PFSK-1 (cell line): Measurements from ENCODE around the gene IKBKG. TPM values are rescaled to one million over a fixed set of nuclear protein-coding genes. Genes with fewer than 3 reads are reported as not detected.
A peak's percentile ranks its signal among the peaks of the same experiment; 100 is the strongest.

Experiments used
- FOXP2 ChIP-seq: optimal IDR thresholded peaks from 2 replicates; pipeline ENCODE3; 2011; ENCODE audit warnings: borderline replicate concordance, control low read depth, inconsistent platforms; ENCODE audit not compliant: insufficient read depth; ENCODE audit errors: extremely low read length, extremely low read depth
- POLR2AphosphoS5 ChIP-seq: IDR thresholded peaks from 2 replicates; pipeline ENCODE4 v1.6.1; 2012; ENCODE audit warnings: low read depth, mild to moderate bottlenecking, control low read depth, low read length, moderate library complexity
- SIN3A ChIP-seq: IDR thresholded peaks from 2 replicates; pipeline ENCODE4 v1.6.1; 2012; ENCODE audit warnings: mild to moderate bottlenecking, low read length, moderate library complexity, borderline replicate concordance; ENCODE audit not compliant: insufficient read depth
- TAF1 ChIP-seq: IDR thresholded peaks from 2 replicates; pipeline ENCODE4 v1.6.1; 2012; ENCODE audit warnings: low read length, control low read depth, borderline replicate concordance; ENCODE audit not compliant: insufficient read depth
- polyA plus RNA-seq: library from polyadenylated mRNA; unstranded; fragments of >200 nt; gene quantifications from one replicate; pipeline ENCODE4 v1.2.1, GENCODE V29; 2012; ENCODE audit warnings: low read depth, missing spikeins; ENCODE audit not compliant: insufficient read length
- TF ChIP-seq, protein P1 (sequence below), 2 experiments: IDR thresholded peaks; 2 replicates each; pipeline versions ENCODE4 v1.6.1 to v1.8.0; 2011 to 2012; ENCODE audit warnings: low read depth in 2 of 2, low read length in 2 of 2, control low read depth in 1 of 2, inconsistent platforms in 1 of 2, mild to moderate bottlenecking in 1 of 2, moderate library complexity in 1 of 2; ENCODE audit not compliant: insufficient read depth in 1 of 2

Gene IKBKG, protein sequence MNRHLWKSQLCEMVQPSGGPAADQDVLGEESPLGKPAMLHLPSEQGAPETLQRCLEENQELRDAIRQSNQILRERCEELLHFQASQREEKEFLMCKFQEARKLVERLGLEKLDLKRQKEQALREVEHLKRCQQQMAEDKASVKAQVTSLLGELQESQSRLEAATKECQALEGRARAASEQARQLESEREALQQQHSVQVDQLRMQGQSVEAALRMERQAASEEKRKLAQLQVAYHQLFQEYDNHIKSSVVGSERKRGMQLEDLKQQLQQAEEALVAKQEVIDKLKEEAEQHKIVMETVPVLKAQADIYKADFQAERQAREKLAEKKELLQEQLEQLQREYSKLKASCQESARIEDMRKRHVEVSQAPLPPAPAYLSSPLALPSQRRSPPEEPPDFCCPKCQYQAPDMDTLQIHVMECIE
- polyA plus RNA-seq, result 56.2 TPM

DNA sequence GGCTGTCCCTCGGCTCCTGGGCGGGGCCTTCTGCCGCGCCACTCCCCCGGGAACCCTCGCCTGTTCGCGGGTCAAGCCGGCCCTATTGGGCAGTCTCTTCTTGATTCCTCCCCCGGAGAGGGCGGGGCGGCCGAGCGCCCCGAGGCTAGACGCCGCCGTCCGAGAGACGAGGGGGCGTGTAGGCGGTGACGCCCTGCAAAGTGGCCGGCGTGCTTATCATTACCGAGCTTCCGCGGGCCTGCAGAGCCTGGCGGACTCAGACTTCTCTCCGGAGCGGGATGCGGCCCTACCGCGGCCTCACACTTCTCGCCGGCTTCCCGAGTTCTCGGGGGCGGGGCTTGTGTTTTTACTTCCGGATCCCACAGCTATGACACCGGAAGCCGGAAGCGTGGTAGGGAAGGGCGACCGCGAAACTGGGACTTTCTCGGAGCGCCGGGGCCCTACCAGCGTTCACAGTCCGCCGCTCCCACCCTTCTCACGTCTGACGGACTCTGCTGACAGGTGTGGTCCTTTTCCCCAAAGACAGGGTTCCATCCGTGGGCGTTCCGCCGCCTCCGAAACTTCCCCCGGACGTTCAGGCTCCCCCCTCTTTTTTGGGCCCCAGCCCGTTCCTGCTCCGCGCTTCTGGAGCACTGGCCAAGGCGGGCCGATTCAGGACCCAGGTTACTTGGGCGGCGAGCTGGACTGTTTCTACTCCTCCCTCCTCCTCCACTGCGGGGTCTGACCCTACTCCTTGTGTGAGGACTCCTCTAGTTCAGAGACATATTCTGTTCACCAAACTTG, at the start of gene IKBKG:
TSS of gene IKBKG (plus strand) at position 376 of the 783 bp plus-strand sequence. CDS start 4,383 bp downstream, outside the sequence.
- TF ChIP-seq SIN3A (peak; percentile 82; the same call in 1 of the 2 replicates), TAF1 (peak; percentile 60; the same call in 1 of the 2 replicates), POLR2AphosphoS5 (peak; percentile 62), FOXP2 (no peak)
- TF ChIP-seq, protein P1, sequence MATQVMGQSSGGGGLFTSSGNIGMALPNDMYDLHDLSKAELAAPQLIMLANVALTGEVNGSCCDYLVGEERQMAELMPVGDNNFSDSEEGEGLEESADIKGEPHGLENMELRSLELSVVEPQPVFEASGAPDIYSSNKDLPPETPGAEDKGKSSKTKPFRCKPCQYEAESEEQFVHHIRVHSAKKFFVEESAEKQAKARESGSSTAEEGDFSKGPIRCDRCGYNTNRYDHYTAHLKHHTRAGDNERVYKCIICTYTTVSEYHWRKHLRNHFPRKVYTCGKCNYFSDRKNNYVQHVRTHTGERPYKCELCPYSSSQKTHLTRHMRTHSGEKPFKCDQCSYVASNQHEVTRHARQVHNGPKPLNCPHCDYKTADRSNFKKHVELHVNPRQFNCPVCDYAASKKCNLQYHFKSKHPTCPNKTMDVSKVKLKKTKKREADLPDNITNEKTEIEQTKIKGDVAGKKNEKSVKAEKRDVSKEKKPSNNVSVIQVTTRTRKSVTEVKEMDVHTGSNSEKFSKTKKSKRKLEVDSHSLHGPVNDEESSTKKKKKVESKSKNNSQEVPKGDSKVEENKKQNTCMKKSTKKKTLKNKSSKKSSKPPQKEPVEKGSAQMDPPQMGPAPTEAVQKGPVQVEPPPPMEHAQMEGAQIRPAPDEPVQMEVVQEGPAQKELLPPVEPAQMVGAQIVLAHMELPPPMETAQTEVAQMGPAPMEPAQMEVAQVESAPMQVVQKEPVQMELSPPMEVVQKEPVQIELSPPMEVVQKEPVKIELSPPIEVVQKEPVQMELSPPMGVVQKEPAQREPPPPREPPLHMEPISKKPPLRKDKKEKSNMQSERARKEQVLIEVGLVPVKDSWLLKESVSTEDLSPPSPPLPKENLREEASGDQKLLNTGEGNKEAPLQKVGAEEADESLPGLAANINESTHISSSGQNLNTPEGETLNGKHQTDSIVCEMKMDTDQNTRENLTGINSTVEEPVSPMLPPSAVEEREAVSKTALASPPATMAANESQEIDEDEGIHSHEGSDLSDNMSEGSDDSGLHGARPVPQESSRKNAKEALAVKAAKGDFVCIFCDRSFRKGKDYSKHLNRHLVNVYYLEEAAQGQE (IDR thresholded peaks at IDR 0.05; ENCODE audit: insufficient read depth in 1 of 2, low read depth in 2 of 2, low read length in 2 of 2), result 0 out of 4 replicates have a peak, but pooled peaks of 1 of the 2 experiments have one; percentile 22

DNA sequence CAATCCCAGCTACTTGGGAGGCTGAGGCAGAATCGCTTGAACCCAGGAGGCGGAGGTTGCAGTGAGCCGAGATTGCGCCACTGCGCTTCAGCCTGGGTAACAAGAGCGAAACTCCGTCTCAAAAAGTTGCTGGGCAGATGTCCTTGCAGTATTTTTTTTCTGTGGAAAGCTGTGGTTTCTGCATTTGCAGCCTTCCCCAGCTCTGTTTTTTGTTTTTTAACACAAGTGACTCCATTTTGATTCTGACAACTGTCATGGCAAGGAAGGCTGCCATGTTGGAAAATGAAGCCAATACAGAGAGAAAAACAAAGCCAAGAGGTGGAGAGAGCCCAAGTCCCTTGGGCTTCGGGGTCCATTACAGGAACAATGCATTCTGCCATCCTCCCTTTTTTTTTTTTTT, 45.3 kb upstream of the IKBKG start:
- TF ChIP-seq, protein P1 (IDR thresholded peaks at IDR 0.05; ENCODE audit: insufficient read depth in 1 of 2, low read depth in 2 of 2, low read length in 2 of 2), result no peak
- TF ChIP-seq FOXP2 (no peak), TAF1 (no peak), SIN3A (no peak), POLR2AphosphoS5 (no peak)

DNA sequence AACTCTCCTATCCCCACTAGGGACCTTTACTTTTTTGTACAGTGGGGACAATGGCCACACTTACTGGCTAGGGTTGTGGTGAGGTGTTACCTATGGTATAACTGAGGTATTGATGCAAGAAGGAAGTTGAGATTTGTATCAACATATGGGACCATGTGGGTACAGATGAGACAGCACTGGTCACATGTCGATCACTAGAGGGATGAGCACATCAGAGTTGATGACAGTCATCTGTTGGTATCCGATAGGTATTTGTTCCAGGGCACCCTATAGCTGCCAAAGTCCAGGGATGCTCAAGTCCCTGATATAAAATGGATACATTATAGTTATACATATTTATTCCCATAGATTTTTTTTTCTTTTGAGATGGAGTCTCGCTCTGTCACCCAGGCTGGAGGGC, 44.4 kb upstream of the IKBKG start:
- TF ChIP-seq POLR2AphosphoS5 (no peak), SIN3A (no peak), FOXP2 (no peak), TAF1 (no peak)
- TF ChIP-seq, protein P1 (IDR thresholded peaks at IDR 0.05; ENCODE audit: insufficient read depth in 1 of 2, low read depth in 2 of 2, low read length in 2 of 2), result no peak

DNA sequence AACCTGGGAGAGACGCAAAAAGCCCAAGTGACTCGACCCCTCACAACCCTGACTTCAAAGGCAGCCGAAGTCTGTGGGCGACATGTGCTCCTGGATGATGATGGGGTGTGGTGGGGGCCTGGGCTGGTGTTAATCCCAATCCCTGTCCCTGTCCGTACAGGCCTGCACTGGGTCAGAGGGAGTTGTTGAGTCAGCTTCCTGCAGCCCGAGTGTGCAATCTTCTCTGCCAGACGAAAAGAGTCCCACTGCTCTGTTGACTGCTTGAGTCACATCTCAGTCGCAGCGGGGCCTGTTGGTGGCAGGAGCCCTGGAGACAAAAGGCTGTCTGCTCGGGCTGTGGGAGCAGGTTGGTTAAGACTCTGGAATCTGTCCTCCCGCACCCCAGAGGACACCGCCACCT, 41.7 kb upstream of the IKBKG start:
- TF ChIP-seq FOXP2 (peak; percentile 6), SIN3A (no peak), POLR2AphosphoS5 (no peak), TAF1 (no peak)
- TF ChIP-seq, protein P1 (IDR thresholded peaks at IDR 0.05; ENCODE audit: insufficient read depth in 1 of 2, low read depth in 2 of 2, low read length in 2 of 2), result no peak
